Mesendoderm (in vitro differentiated cells): ENCODE data around the gene TRABD2A.

Experiments
- DNase-seq: peaks from one replicate; pipeline ENCODE4 v3.0.0; 2013
- H2AK5ac ChIP-seq: 2 replicates; pipeline ENCODE4 v1.6.1; 2013; ENCODE audit warnings: low read length, inconsistent platforms
- H2BK120ac ChIP-seq: 2 replicates; pipeline ENCODE4 v1.6.1; 2013; ENCODE audit warnings: low read depth, mild to moderate bottlenecking, low read length, moderate library complexity, mixed read lengths
- H2BK15ac ChIP-seq: replicated peaks from 2 replicates; pipeline ENCODE4 v1.6.1; 2013; ENCODE audit warnings: low read depth, mild to moderate bottlenecking, moderate library complexity
- H2BK5ac ChIP-seq: 2 replicates; pipeline ENCODE4 v1.6.1; 2013; ENCODE audit warnings: low read length, inconsistent platforms
- H3K18ac ChIP-seq: 2 replicates; pipeline ENCODE4 v1.6.1; 2013; ENCODE audit warnings: mild to moderate bottlenecking, low read length, mixed read lengths
- H3K23ac ChIP-seq: one replicate; pipeline ENCODE4 v1.6.1; 2013; ENCODE audit warnings: low read length
- H3K27ac ChIP-seq: 2 replicates; pipeline ENCODE4 v1.5.1; 2013; ENCODE audit warnings: low read depth, mild to moderate bottlenecking, inconsistent platforms, low read length, moderate library complexity
- H3K27me3 ChIP-seq: 2 replicates; pipeline ENCODE4 v1.6.1; 2013; ENCODE audit warnings: low read length, control low read depth, mild to moderate bottlenecking, inconsistent platforms; ENCODE audit not compliant: insufficient read depth, poor library complexity
- H3K36me3 ChIP-seq: 2 replicates; pipeline ENCODE4 v1.6.1; 2013; ENCODE audit warnings: low read length, inconsistent platforms; ENCODE audit not compliant: control insufficient read depth, insufficient read depth
- H3K4ac ChIP-seq: one replicate; pipeline ENCODE4 v1.6.1; 2013; ENCODE audit warnings: low read depth, mild to moderate bottlenecking, low read length, moderate library complexity
- H3K4me1 ChIP-seq: 2 replicates; pipeline ENCODE4 v1.6.1; 2013; ENCODE audit warnings: low read depth, low read length, inconsistent platforms; ENCODE audit not compliant: control insufficient read depth
- H3K4me2 ChIP-seq: 2 replicates; pipeline ENCODE4 v1.6.1; 2013; ENCODE audit warnings: low read length
- H3K4me3 ChIP-seq: 2 replicates; pipeline ENCODE4 v1.5.1; 2013; ENCODE audit warnings: mild to moderate bottlenecking, low read length
- H3K56ac ChIP-seq: one replicate; pipeline ENCODE4 v1.6.1; 2013; ENCODE audit warnings: low read length
- H3K79me1 ChIP-seq: 2 replicates; pipeline ENCODE4 v1.6.1; 2013; ENCODE audit warnings: low read length, inconsistent platforms
- H3K79me2 ChIP-seq: 2 replicates; pipeline ENCODE4 v1.6.1; 2013; ENCODE audit warnings: mild to moderate bottlenecking, low read length; ENCODE audit not compliant: control insufficient read depth, insufficient read depth
- H3K9ac ChIP-seq: 2 replicates; pipeline ENCODE4 v1.6.1; 2013; ENCODE audit warnings: low read length, inconsistent platforms
- H4K5ac ChIP-seq: one replicate; pipeline ENCODE4 v1.6.1; 2013; ENCODE audit warnings: low read length
- H4K8ac ChIP-seq: one replicate; pipeline ENCODE4 v1.6.1; 2013; ENCODE audit warnings: low read depth, mild to moderate bottlenecking, control low read depth, low read length, moderate library complexity
- WGBS: extraction: QIAGEN DNeasy Blood & Tissue Kit; methylation state at CpG from one replicate; pipeline ENCODE4 v1.1.7; 2013; ENCODE audit warnings: low lambda C conversion rate, missing lambda C conversion rate; ENCODE audit not compliant: insufficient coverage; ENCODE audit errors: extremely low coverage; 5-methylcytosine and 5-hydroxymethylcytosine counted together

Gene TRABD2A

DNA sequence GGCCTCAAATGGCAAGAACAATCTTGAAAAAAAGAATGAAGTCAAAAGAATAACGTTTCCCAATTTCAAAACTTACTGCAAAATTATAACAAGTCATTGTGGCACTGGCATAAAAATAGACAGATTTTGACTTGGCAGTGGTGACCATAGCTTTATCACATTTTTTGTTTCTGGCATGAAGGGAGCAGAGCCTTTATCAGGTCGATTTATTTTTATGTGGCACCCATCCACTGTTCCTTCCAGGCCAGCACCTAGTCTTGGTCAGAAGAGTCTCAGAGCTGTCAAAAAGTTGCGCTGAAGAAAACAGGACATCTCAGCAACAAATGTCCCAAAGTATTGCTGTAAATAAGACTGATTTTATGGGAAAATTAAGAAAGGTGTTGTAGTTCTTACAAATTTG lies 92.4 kb downstream of the TRABD2A start:
- no CpG with 5 or more reads among the region's 3 CpGs for WGBS
- H3K36me3 ChIP-seq, result no peaks in the 10 kb centered on the region
- no peak for DNase-seq

DNA sequence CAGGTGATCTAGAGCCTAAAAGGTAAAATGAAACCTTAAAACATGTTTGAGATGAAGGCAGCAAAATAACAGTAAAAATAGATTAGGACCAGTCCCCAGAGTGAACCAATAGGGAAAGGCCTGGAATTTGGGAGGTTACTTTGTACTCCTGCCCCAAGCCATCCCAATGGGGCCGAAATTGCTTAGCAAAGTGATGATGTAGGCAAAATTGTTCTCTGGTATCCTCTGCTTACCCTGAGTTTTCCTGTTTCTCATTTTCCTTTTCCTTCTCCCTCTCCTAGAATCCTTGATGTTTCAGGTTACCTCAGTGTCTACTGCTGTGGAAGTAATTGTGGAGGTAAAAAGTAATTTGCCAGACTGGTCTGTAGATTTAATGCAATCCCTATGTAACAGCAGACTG lies 92.9 kb downstream of the TRABD2A start:
- no peaks in the 10 kb centered on the region for H3K36me3 ChIP-seq
- no peak overlapping the region for H2BK120ac ChIP-seq
- no peak for DNase-seq
- H3K4ac ChIP-seq, result no peak overlapping the region
- no peak overlapping the region for H3K4me2 ChIP-seq
- H3K9ac ChIP-seq, result no peak overlapping the region
- no peak overlapping the region for H2BK5ac ChIP-seq
- H3K4me3 ChIP-seq, result no peak overlapping the region
- no peak overlapping the region for H4K8ac ChIP-seq
- H3K27ac ChIP-seq, result no peak overlapping the region
- H4K5ac ChIP-seq, result no peak overlapping the region
- H3K23ac ChIP-seq, result no peak overlapping the region
- no peaks in the 10 kb centered on the region for H3K79me1 ChIP-seq
- no peaks in the 10 kb centered on the region for H3K4me1 ChIP-seq
- no CpG with 5 or more reads among the region's 1 CpG for WGBS
- H2AK5ac ChIP-seq, result no peak overlapping the region
- no peak overlapping the region for H2BK15ac ChIP-seq
- no peaks in the 10 kb centered on the region for H3K79me2 ChIP-seq
- no peak overlapping the region for H3K56ac ChIP-seq
- no peaks in the 10 kb centered on the region for H3K27me3 ChIP-seq
- H3K18ac ChIP-seq, result no peak overlapping the region

More for the DNA sequence above, 92.4 kb downstream of the TRABD2A start:
- Histone ChIP-seq H3K27me3 (no peaks in the 10 kb centered on the region), H3K23ac (no peak overlapping the region), H3K9ac (no peak overlapping the region), H3K79me2 (no peaks in the 10 kb centered on the region), H4K8ac (no peak overlapping the region), H3K27ac (no peak overlapping the region), H3K4me2 (no peak overlapping the region), H3K4ac (no peak overlapping the region), H3K4me3 (no peak overlapping the region), H3K79me1 (no peaks in the 10 kb centered on the region), H2AK5ac (no peak overlapping the region), H3K56ac (no peak overlapping the region), H3K18ac (no peak overlapping the region), H2BK5ac (no peak overlapping the region), H2BK120ac (no peak overlapping the region), H4K5ac (no peak overlapping the region), H2BK15ac (no peak overlapping the region), H3K4me1 (no peaks in the 10 kb centered on the region)

DNA sequence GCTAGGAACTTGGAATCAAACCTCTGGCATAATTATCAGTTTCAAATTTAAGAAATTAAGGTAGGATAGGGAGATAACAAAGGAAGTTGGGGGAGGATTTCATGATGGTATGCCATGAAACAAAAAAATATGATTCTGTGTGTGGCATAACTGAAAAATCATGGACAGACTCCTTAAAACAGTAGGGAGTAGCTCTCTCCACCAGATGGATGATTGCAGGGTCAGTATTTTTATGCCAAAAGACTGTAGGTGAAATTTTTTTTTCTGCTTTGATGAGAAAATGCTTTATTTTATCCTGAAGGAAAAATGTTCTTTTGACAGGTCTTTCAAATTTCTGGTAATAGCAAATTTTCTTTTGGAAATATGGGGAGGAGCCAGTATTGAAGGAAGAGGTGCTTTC lies 94.3 kb downstream of the TRABD2A start:
- Histone ChIP-seq H3K18ac (no peak overlapping the region), H3K56ac (no peak overlapping the region), H2BK120ac (no peak overlapping the region), H3K79me1 (no peaks in the 10 kb centered on the region), H4K8ac (no peak overlapping the region), H3K27me3 (no peaks in the 10 kb centered on the region), H2AK5ac (no peak overlapping the region), H3K4ac (no peak overlapping the region), H3K27ac (no peak overlapping the region), H4K5ac (no peak overlapping the region), H2BK15ac (no peak overlapping the region), H3K23ac (no peak overlapping the region), H3K4me1 (no peaks in the 10 kb centered on the region), H3K9ac (no peak overlapping the region), H3K4me3 (no peak overlapping the region), H3K36me3 (no peaks in the 10 kb centered on the region), H3K4me2 (no peak overlapping the region), H2BK5ac (no peak overlapping the region), H3K79me2 (no peaks in the 10 kb centered on the region)
- DNase-seq, result no peak

DNA sequence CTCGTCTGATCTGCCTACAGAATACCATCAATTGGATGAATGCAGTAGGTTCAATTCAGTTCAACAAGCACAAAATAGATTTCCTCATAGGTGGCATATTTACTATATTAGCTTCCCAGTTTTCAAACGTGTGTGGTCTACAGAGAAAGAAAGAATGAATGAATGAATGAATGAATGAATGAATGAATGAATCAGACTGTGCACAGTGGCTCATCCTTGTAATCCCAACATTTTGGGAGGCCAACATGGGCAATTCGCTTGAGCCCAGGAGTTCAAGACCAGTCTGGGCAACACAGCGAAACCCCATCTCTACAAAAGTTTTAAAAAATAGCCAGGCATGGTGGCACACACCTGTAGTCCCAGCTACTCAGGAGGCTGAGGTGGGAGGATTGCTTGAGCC lies 94.9 kb downstream of the TRABD2A start:
- H3K79me2 ChIP-seq, result no peaks in the 10 kb centered on the region
- no peak overlapping the region for H3K23ac ChIP-seq
- no peak overlapping the region for H2AK5ac ChIP-seq
- H3K79me1 ChIP-seq, result no peaks in the 10 kb centered on the region
- no peak overlapping the region for H4K8ac ChIP-seq
- no CpG with 5 or more reads among the region's 4 CpGs for WGBS
- no peak overlapping the region for H4K5ac ChIP-seq
- no peaks in the 10 kb centered on the region for H3K27me3 ChIP-seq
- no peak overlapping the region for H3K4me2 ChIP-seq
- H3K56ac ChIP-seq, result no peak overlapping the region
- no peak overlapping the region for H3K4ac ChIP-seq
- H2BK120ac ChIP-seq, result no peak overlapping the region
- no peak overlapping the region for H3K18ac ChIP-seq
- no peak overlapping the region for H2BK15ac ChIP-seq
- no peak overlapping the region for H2BK5ac ChIP-seq
- H3K4me3 ChIP-seq, result no peak overlapping the region
- H3K27ac ChIP-seq, result no peak overlapping the region
- no peaks in the 10 kb centered on the region for H3K4me1 ChIP-seq
- no peaks in the 10 kb centered on the region for H3K36me3 ChIP-seq
- no peak overlapping the region for H3K9ac ChIP-seq
- no peak for DNase-seq

DNA sequence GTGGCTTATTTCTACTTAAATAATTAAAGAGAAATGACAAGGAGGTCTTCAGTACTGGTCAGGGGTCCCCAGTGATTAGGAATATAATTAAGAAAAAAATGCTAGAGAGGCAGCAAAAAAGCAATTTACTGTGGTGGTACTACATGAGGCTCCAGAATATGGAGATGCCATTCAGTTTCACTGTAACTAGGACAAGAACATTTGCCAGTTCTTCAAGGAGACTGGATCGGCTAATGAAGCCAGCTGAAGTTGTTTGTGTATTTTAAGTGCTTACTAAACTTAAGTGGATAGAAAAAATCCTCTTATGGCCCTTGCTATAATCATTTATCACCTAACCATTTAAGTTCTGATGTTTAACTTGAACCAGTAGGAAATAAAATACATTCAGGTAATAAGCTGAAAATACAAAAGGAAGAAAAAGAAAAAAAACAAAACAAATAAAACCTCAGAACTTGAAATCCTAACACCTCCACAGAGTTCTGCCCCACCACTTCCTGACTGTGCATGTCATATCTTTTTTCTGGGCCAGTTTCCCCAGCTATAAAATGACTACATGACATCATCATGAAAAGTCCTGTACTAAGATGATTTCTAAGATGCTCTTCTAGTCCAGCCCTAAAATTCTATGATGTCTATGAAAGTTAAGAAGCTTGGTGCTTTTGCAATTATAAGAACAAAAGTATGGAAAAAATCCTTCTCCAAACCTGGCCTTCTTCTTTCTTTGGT lies 98.0 kb downstream of the TRABD2A start:
- WGBS, result no CpG with 5 or more reads among the region's 1 CpG
- H4K8ac ChIP-seq, result no peak overlapping the region

More for the DNA sequence above, 98.0 kb downstream of the TRABD2A start:
- Histone ChIP-seq H3K27ac (no peak overlapping the region), H3K4ac (no peak overlapping the region), H3K79me1 (no peaks in the 10 kb centered on the region), H3K27me3 (no peaks in the 10 kb centered on the region), H2BK5ac (no peak overlapping the region), H3K23ac (no peak overlapping the region), H2AK5ac (no peak overlapping the region), H3K9ac (no peak overlapping the region), H3K36me3 (no peaks in the 10 kb centered on the region), H3K18ac (no peak overlapping the region), H2BK15ac (no peak overlapping the region), H2BK120ac (no peak overlapping the region), H3K79me2 (no peaks in the 10 kb centered on the region), H3K4me1 (no peaks in the 10 kb centered on the region), H4K5ac (no peak overlapping the region), H3K4me2 (no peak overlapping the region), H3K4me3 (no peak overlapping the region), H3K56ac (no peak overlapping the region)
- no peak for DNase-seq
